Fibroblast of pulmonary artery (primary cell): Measurements from ENCODE around the gene ZW10.
A peak's percentile ranks its signal among the peaks of the same experiment; 100 is the strongest.

Experiments
- DNase-seq: peaks from one replicate; pipeline ENCODE4 v3.0.0-alpha.2; 2010; ENCODE audit warnings: low read depth
- H3K4me3 ChIP-seq: replicated peaks from 2 replicates; pipeline ENCODE4 v1.5.1; 2011; ENCODE audit warnings: low read depth, mild to moderate bottlenecking, control low read depth, low read length, moderate library complexity
- TF ChIP-seq, protein P1 (sequence below): IDR thresholded peaks from 2 replicates; pipeline ENCODE4 v1.5.1; 2011; ENCODE audit warnings: mild to moderate bottlenecking, control low read depth, low read length, inconsistent platforms; ENCODE audit errors: missing control alignments

Gene ZW10, protein sequence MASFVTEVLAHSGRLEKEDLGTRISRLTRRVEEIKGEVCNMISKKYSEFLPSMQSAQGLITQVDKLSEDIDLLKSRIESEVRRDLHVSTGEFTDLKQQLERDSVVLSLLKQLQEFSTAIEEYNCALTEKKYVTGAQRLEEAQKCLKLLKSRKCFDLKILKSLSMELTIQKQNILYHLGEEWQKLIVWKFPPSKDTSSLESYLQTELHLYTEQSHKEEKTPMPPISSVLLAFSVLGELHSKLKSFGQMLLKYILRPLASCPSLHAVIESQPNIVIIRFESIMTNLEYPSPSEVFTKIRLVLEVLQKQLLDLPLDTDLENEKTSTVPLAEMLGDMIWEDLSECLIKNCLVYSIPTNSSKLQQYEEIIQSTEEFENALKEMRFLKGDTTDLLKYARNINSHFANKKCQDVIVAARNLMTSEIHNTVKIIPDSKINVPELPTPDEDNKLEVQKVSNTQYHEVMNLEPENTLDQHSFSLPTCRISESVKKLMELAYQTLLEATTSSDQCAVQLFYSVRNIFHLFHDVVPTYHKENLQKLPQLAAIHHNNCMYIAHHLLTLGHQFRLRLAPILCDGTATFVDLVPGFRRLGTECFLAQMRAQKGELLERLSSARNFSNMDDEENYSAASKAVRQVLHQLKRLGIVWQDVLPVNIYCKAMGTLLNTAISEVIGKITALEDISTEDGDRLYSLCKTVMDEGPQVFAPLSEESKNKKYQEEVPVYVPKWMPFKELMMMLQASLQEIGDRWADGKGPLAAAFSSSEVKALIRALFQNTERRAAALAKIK

DNA sequence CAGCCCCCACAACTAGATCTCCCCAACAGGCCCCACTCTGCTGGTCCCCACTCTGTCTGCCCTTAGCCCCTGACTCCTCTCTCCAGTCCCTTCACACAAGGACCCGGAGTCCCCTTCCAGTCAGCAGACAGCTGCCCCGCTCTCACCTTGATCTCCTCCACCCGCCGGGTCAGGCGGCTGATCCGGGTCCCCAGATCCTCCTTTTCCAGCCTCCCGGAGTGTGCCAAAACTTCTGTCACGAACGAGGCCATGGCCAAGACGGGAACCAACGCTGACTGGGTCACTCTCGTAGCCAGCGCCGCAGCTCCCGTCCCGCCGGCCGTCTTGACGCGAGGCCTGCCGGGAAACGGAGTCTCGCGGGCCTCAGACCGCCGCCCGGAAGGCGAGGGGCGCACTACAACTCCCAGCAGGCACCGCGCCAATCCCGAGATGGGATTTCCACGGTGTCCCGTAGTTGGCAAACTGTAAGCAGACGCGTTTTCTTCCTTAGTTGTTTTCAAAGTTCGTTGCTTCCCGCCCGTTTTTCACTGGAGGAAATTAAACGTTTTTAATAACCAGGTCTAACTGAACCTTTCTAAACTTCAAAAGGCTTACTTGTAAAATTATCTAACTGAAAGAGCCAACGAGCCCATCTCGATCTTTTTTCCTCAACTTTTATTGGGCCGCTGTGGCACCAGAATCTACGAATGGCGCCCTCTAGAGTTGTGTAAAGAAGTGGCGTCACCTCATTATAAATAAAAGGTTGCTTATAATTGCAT, at the start of gene ZW10:
ZW10 (minus strand) TSS at position 277 of the 758 bp plus-strand sequence; CDS start at position 251, 26 bp downstream.
- TF ChIP-seq, protein P1, sequence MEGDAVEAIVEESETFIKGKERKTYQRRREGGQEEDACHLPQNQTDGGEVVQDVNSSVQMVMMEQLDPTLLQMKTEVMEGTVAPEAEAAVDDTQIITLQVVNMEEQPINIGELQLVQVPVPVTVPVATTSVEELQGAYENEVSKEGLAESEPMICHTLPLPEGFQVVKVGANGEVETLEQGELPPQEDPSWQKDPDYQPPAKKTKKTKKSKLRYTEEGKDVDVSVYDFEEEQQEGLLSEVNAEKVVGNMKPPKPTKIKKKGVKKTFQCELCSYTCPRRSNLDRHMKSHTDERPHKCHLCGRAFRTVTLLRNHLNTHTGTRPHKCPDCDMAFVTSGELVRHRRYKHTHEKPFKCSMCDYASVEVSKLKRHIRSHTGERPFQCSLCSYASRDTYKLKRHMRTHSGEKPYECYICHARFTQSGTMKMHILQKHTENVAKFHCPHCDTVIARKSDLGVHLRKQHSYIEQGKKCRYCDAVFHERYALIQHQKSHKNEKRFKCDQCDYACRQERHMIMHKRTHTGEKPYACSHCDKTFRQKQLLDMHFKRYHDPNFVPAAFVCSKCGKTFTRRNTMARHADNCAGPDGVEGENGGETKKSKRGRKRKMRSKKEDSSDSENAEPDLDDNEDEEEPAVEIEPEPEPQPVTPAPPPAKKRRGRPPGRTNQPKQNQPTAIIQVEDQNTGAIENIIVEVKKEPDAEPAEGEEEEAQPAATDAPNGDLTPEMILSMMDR, result peak; percentile 79
- peak; percentile 98 for DNase-seq
- peak within 1 kb of the TSS; percentile 97 for H3K4me3 ChIP-seq

DNA sequence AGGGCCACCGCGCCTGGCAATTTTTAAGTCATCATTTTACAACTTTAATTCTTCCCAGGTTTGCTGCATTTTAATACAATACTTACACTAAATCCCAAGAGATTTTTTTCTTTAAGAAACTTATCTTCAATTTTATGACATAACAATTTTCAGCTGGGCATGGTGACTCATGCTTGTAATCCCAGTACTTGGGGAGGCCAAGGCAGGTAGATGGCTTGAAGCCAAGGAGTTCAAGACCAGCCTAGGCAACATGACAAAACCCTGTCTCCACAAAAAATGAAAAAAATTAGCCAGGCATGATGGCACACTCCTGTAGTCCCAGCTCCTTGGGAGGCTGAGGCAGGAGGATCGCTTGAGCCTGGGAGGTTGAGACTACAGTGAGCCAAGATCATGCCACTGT, 44.9 kb upstream of the ZW10 start:
- H3K4me3 ChIP-seq, result no peak overlapping the region
- peak; percentile 11 for DNase-seq
- TF ChIP-seq, protein P1, result no peak

DNA sequence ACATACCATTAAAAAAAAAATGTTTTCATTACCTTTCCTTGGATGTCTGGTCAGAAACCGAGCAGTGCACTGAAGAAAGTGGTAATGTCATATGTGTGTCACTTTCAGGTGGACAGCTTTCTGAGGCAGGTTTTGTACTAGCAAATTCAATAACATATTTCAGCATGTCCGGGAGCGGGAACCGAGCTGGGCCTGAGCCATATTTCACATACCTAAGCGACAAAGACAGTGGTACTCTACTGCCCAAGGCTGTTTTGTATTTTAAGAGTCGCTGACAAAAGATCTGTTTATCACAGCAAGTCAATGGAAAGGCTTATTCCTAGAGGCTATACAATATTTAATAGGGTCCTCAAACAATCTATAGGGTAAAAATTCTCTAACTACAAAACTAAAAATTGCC, 44.1 kb upstream of the ZW10 start:
- TF ChIP-seq, protein P1, result no peak
- H3K4me3 ChIP-seq, result no peak overlapping the region
- DNase-seq, result no peak

DNA sequence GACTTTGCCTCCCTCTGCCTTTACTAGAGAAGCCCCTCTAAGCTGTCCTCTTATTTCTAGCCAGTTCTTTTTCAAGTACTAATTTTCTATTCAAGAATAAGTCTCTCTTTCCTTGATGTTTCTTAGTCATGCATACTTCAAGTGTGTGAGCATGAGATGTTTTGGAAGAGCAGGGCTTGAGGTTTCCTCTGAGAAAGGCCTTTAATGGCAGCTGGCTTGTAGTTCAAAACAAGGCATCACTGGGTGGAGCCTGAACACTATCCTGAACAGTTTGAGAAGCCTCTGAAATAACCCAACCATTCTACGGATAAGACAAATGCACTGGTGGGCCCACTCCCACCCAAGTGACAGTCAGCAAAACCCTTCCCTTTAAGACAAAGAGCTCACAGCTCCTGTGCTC, 43.7 kb upstream of the ZW10 start:
- TF ChIP-seq, protein P1, result no peak
- no peak overlapping the region for H3K4me3 ChIP-seq
- DNase-seq, result no peak

- H3K4me3 ChIP-seq, result no peak overlapping the region
- DNase-seq, result no peak
- TF ChIP-seq, protein P1, result no peak
Measured at GRCh38 chr11:113814181-113814580, 40.7 kb upstream of the ZW10 start.

DNA sequence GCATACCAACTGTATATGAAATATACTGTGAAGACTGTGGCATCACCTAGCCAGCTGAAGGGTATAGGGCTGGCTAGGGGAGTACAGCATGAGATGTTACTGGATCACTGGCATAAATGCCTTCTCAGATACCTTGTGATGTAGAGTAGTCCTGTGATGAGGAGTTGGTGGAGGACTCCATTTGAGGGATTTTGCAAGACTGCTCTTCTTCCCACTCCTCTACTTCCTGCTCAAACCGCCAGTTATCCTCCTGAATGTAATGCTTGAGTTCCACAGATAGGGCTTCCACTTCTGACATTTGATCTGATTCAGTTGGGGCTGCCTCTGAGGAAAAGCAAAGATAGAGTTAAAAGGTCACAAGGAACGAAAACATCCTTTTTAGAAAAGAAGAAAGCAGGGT, 35.4 kb upstream of the ZW10 start:
- DNase-seq, result no peak
- TF ChIP-seq, protein P1, result no peak
- no peak overlapping the region for H3K4me3 ChIP-seq
